Immature natural killer cell (primary cell): ENCODE data around the gene IL6ST. TPM values are rescaled to one million over a fixed set of nuclear protein-coding genes. Genes with fewer than 3 reads are reported as not detected.
"Not testable (repeated sequence)": the region's sequence is repeated elsewhere in the genome, so short reads cannot be mapped to it uniquely, and the experiment has no call there.

Experiments
- DNase-seq, 3 donors: peaks; one replicate each; pipeline ENCODE4 v3.0.0; 2022; ENCODE audit warnings: mixed read lengths in 1 of 3
- H3K27ac Mint-ChIP-seq, 6 donors: one replicate each; pipeline ENCODE4 v1.8.0; 2020; ENCODE audit warnings: mixed read lengths in 6 of 6, mild to moderate bottlenecking in 5 of 6, inconsistent platforms in 4 of 6, moderate library complexity in 3 of 6
- H3K27me3 Mint-ChIP-seq, 3 donors: one replicate each; pipeline ENCODE4 v1.8.0; 2020 to 2021; ENCODE audit warnings: low read depth in 3 of 3, mild to moderate bottlenecking in 3 of 3, mixed read lengths in 3 of 3, moderate library complexity in 3 of 3, inconsistent platforms in 1 of 3
- H3K36me3 Mint-ChIP-seq, 3 donors: one replicate each; pipeline ENCODE4 v1.8.0; 2020; ENCODE audit warnings: mixed read lengths in 3 of 3, inconsistent platforms in 2 of 3, mild to moderate bottlenecking in 2 of 3
- H3K4me1 Mint-ChIP-seq, 2 donors: one replicate each; pipeline ENCODE4 v1.8.0; 2020; ENCODE audit warnings: inconsistent platforms in 2 of 2, mild to moderate bottlenecking in 2 of 2, mixed read lengths in 2 of 2, moderate library complexity in 1 of 2
- H3K4me3 Mint-ChIP-seq, 5 donors: one replicate each; pipeline ENCODE4 v1.8.0; 2020; ENCODE audit warnings: mild to moderate bottlenecking in 5 of 5, mixed read lengths in 5 of 5, inconsistent platforms in 3 of 5, moderate library complexity in 3 of 5
- H3K9me3 Mint-ChIP-seq, 6 donors: one replicate each; pipeline ENCODE4 v1.8.0; 2020; ENCODE audit warnings: mild to moderate bottlenecking in 6 of 6, mixed read lengths in 6 of 6, inconsistent platforms in 4 of 6, moderate library complexity in 3 of 6
- polyA plus RNA-seq, 3 donors: library from polyadenylated mRNA; unstranded; fragments of 300-500 nt; fragmentation: Illumina TruSeq; gene quantifications; one replicate each; pipeline ENCODE4 v1.2.3, GENCODE V29; 2021

Gene IL6ST
- polyA plus RNA-seq, 3 donors from 2014 or later: 3.2 to 8.2 (median 4.7) TPM

DNA sequence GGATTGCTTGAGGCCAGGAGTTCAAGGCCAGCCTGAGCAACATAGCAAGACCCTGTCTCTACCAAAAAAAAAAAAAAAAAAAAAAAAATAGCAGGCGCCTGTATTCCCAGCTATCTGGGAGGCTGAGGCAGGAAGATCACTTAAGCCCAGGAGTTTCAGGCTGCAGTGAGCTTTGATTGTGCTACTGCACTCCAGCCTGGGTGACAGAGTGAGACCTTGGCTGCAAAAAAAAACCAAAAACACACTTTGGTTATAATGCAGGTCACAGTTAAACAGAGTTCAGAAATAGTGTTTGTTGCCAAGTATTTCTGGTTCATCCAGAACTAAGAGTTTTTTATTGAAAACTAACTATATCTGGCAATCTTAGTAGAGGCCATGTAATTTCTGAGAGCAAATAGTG is 24.1 kb upstream of the IL6ST start:
- no peaks in the 10 kb centered on the region for H3K9me3 Mint-ChIP-seq
- H3K4me1 Mint-ChIP-seq: peaks cover 0 to 6% of the 10 kb centered on the region in 2 donors
- H3K27me3 Mint-ChIP-seq: peaks cover 0 to 1% (median 0%) of the 10 kb centered on the region in 3 donors
- no peak overlapping the region for H3K27ac Mint-ChIP-seq
- H3K4me3 Mint-ChIP-seq: no peak overlapping the region
- no peak for DNase-seq
- H3K36me3 Mint-ChIP-seq: no peaks in the 10 kb centered on the region

DNA sequence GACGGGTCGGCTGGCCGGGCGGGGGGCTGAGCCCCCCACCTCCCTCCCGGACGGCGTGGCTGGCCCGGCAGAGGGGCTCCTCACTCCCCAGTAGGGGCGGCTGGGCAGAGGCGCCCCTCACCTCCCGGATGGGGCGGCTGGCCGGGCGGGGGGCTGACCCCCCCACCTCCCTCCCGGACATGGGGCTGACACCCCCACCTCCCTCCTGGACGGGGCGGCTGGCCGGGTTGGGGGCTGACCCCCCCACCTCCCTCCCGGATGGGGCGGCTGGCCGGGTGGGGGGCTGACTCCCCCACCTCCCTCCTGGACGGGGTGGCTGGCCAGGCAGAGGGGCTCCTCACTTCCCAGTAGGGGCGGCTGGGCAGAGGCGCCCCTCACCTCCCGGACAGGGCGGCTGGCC is 19.9 kb upstream of the IL6ST start:
- H3K36me3 Mint-ChIP-seq, H3K27ac Mint-ChIP-seq, H3K9me3 Mint-ChIP-seq, DNase-seq, H3K4me3 Mint-ChIP-seq, H3K27me3 Mint-ChIP-seq: not testable (repeated sequence)
- peaks cover 11 to 19% of the 10 kb centered on the region in 2 donors for H3K4me1 Mint-ChIP-seq

DNA sequence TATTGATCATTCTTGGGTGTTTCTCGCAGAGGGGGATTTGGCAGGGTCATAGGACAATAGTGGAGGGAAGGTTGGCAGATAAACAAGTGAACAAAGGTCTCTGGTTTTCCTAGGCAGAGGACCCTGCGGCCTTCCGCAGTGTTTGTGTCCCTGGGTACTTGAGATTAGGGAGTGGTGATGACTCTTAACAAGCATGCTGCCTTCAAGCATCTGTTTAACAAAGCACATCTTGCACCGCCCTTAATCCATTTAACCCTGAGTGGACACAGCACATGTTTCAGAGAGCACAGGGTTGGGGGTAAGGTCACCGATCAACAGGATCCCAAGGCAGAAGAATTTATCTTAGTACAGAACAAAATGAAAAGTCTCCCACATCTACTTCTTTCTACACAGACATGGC is 19.2 kb upstream of the IL6ST start:
- H3K4me1 Mint-ChIP-seq: peaks cover 11 to 14% of the 10 kb centered on the region in 2 donors
- not testable (repeated sequence) for H3K27me3 Mint-ChIP-seq, H3K9me3 Mint-ChIP-seq, DNase-seq, H3K27ac Mint-ChIP-seq, H3K4me3 Mint-ChIP-seq, H3K36me3 Mint-ChIP-seq

DNA sequence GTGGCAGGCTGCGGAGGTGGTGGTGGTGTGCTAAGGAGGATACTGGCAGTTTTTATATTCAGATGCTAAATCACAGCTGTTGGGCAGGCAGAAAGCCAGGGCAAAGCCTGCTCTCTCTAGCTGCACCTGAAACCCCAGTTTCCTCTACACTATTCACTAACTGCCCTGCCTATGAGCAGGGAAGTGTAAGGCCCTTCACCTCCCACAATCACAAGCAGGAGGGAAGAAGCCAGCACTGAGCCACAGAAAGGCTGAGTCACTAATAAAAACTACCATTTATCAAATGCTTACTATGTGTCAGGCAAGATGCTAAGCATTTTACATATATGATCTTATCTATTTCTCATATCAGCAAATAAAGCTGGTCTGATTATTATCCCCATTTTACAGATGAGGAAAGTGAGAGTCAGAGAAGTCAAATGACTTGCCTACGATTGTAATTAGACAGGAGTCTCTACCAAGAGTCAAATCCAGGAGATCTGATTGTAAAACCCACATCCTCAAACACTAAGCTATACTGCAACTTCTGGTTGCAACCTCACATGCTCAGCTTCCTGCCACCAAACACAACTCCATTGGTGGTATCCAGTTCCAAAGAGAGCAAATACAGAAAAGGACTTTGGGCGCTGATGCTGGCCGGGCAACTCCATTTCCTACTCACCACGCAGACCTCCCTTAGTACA is 17.7 kb upstream of the IL6ST start:
- no peak overlapping the region for H3K4me3 Mint-ChIP-seq
- H3K27ac Mint-ChIP-seq: peak overlapping the region in 3 of 6 donors; percentile 13 to 26 (median 19)
- peaks cover 0 to 1% (median 0%) of the 10 kb centered on the region in 3 donors for H3K27me3 Mint-ChIP-seq
- peak in 1 of 3 donors; percentile 5 for DNase-seq
- no peaks in the 10 kb centered on the region for H3K36me3 Mint-ChIP-seq
- peaks cover 11 to 13% of the 10 kb centered on the region in 2 donors for H3K4me1 Mint-ChIP-seq
- no peaks in the 10 kb centered on the region for H3K9me3 Mint-ChIP-seq

DNA sequence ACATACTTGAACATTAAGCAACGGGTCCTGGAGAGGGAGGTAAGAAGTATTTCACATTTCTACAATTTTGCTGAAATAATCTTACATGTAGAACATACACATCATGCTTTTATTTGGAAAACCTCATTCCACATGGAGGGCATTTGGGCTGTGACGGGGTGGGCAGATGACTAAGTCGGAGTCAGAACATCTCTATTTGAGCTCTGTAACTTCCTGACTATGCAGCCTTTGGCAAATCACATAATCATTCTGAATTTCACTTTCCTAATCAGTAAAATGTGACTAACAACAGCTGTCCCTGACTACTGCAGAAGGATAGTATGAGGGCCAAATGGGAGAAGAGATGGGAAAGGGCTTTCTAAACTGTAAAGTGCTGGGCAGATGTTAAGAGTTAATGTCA is 17.1 kb upstream of the IL6ST start:
- Mint-ChIP-seq H3K4me1 (peaks cover 11 to 13% of the 10 kb centered on the region in 2 donors), H3K36me3 (no peaks in the 10 kb centered on the region), H3K9me3 (no peaks in the 10 kb centered on the region), H3K4me3 (no peak overlapping the region), H3K27me3 (peaks cover 0 to 1% (median 0%) of the 10 kb centered on the region in 3 donors), H3K27ac (no peak overlapping the region)
- no peak for DNase-seq

DNA sequence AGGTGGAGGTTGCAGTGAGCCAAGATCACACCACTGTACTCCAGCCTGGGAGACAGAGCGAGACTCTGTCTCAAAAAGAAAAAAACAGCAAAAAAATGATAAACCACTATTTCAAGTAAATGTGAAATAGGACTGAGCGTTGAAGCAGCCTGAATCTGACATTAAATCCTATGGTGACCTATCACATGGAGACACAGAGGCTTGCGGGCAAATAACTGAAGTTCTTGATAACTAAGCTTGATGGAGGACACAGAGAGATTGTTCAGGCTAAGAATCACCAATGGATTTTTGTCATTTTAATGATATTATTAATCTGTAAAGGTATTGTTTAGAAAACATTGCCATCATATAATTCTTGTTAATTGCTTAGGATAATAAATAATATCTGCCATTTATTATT is 15.7 kb upstream of the IL6ST start:
- Mint-ChIP-seq H3K4me3 (no peak overlapping the region), H3K27ac (no peak overlapping the region), H3K36me3 (no peaks in the 10 kb centered on the region), H3K4me1 (peaks cover 11 to 13% of the 10 kb centered on the region in 2 donors), H3K27me3 (no peaks in the 10 kb centered on the region), H3K9me3 (no peaks in the 10 kb centered on the region)
- DNase-seq: no peak

DNA sequence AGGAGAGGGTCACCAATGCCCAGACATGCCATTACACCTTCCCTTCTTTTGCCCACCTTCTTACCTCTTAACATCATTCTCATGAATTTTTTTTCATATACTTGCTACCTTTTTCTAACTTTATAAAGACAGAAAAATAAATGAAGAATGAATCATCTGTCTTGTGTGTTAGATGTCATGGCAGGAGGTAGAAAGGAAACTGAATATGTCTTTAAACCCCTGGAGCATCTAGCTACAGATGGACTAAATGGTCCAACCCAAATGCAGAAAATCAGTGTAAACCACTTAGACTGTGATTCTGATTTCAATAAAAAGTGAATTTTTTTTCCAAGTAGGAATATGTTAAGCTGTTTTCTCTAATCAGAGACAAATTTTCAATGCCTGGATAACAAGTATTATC is 11.8 kb upstream of the IL6ST start:
- Mint-ChIP-seq H3K4me3 (no peak overlapping the region), H3K36me3 (no peaks in the 10 kb centered on the region)
- no peak for DNase-seq

DNA sequence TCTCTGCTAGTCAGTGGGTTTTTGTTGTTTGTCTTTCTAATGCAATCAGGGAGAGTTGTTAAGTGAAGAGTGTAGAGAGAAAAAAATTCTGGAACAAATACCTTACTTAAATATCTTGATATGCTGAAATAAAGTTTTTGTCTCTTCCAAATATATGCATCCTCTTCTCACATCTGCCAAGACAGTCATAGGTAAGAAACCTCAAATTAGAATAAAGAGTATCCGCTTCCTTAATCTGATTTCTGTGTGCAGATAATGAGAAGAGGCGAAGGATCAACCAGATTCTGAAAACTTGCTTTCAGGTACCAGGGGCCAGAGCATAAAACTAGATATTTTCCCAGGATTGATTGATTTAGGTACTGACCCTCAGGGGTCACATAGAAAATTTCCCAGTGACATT is 11.3 kb upstream of the IL6ST start:
- no peak overlapping the region for H3K4me3 Mint-ChIP-seq
- H3K27me3 Mint-ChIP-seq: peaks cover 0 to 1% (median 0%) of the 10 kb centered on the region in 3 donors
- DNase-seq: no peak
- no peaks in the 10 kb centered on the region for H3K4me1 Mint-ChIP-seq
- H3K36me3 Mint-ChIP-seq: no peaks in the 10 kb centered on the region
- no peaks in the 10 kb centered on the region for H3K9me3 Mint-ChIP-seq
- no peak overlapping the region for H3K27ac Mint-ChIP-seq

More for the DNA sequence above, 11.8 kb upstream of the IL6ST start:
- no peaks in the 10 kb centered on the region for H3K9me3 Mint-ChIP-seq
- no peaks in the 10 kb centered on the region for H3K4me1 Mint-ChIP-seq
- no peak overlapping the region for H3K27ac Mint-ChIP-seq
- H3K27me3 Mint-ChIP-seq: peaks cover 0 to 1% (median 0%) of the 10 kb centered on the region in 3 donors

DNA sequence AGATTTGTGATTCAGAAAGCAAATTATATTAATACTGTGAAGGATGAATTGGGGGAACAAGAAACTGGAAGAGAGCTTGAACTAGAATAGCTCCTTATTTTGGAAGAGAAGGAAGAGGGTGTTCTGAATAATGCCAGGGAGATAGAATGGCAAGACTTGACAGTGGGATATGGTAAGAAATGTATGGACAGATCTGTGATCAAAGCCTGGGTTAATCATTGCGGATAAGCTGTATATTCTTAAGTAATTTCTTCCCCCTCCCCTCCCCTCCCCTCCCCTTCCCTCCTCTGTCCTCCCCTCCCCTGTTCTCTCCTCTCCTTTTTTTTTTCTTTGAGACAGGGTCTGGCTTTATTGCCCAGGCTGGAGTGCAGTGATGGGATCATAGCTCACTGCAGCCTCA is 10.1 kb upstream of the IL6ST start:
- Mint-ChIP-seq H3K4me3 (no peak overlapping the region), H3K9me3 (no peaks in the 10 kb centered on the region), H3K36me3 (no peaks in the 10 kb centered on the region), H3K27ac (no peak overlapping the region), H3K4me1 (no peaks in the 10 kb centered on the region), H3K27me3 (peaks cover 0 to 1% (median 0%) of the 10 kb centered on the region in 3 donors)
- DNase-seq: no peak

DNA sequence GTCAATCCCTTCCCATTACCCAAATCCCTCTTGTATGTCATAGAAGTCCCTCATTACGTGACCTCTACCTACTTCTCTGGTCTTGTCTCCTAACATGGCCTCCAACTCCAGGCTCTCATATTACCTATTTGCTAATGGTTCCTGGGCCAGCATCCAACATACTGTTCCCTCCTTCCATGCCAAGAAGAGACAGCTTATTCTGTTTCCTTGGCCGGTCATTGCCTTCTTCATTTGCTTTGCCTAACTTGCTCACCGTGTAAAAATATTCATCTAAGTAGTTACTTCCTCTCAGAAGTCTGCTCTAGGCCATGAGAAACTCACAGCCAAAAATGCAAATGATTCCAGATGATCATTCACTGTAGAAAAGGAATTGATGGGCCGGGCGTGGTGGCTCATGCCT is 8.9 kb upstream of the IL6ST start:
- no peaks in the 10 kb centered on the region for H3K4me1 Mint-ChIP-seq
- no peaks in the 10 kb centered on the region for H3K9me3 Mint-ChIP-seq
- no peaks in the 10 kb centered on the region for H3K36me3 Mint-ChIP-seq
- H3K4me3 Mint-ChIP-seq: no peak overlapping the region
- no peak for DNase-seq
- H3K27ac Mint-ChIP-seq: no peak overlapping the region
- H3K27me3 Mint-ChIP-seq: peaks cover 0 to 1% (median 0%) of the 10 kb centered on the region in 3 donors

DNA sequence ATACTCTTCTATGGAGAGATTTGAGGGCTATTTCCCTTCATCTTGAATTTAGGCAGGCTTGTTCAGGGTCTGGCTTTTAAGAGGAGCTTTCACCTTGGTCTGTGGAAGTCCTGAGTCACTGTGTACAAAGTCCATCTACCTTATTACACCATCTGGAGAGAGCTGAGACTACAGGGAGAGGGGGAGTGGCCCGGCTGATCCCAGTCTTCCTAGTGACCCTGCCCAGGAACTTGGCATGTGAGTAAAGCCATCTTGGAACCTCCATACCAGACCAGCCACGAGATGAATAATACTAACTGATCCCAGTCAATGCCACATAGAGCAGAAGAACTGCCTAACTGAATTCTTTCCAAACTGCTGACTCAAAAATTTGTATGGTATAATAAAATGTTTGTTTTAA is 8.4 kb upstream of the IL6ST start:
- no peaks in the 10 kb centered on the region for H3K9me3 Mint-ChIP-seq
- no peak for DNase-seq
- H3K36me3 Mint-ChIP-seq: no peaks in the 10 kb centered on the region
- H3K27me3 Mint-ChIP-seq: peaks cover 0 to 1% (median 0%) of the 10 kb centered on the region in 3 donors
- H3K4me1 Mint-ChIP-seq: no peaks in the 10 kb centered on the region
- H3K4me3 Mint-ChIP-seq: no peak overlapping the region
- no peak overlapping the region for H3K27ac Mint-ChIP-seq

DNA sequence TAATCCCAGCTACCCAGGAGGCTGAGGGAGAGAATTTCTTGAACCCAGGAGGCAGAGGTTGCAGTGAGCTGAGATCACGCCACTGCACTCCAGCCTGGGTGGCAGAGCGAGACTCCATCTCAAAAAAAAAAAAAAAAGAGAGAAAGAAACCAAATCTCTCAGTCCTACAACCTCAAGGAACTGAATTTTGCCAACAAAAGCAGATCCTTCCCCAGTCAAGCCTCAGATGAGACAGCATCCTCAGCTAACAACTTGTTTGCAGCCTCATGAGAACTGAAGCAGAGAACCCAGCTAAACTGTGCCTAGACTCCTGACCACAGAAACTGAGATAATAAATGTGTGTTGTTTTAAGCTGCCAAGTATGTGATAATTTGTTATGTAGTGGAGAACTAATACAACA is 7.5 kb upstream of the IL6ST start:
- DNase-seq: no peak
- Mint-ChIP-seq H3K27me3 (peaks cover 0 to 1% (median 0%) of the 10 kb centered on the region in 3 donors), H3K27ac (no peak overlapping the region), H3K4me1 (no peaks in the 10 kb centered on the region), H3K9me3 (no peaks in the 10 kb centered on the region), H3K4me3 (no peak overlapping the region), H3K36me3 (no peaks in the 10 kb centered on the region)

DNA sequence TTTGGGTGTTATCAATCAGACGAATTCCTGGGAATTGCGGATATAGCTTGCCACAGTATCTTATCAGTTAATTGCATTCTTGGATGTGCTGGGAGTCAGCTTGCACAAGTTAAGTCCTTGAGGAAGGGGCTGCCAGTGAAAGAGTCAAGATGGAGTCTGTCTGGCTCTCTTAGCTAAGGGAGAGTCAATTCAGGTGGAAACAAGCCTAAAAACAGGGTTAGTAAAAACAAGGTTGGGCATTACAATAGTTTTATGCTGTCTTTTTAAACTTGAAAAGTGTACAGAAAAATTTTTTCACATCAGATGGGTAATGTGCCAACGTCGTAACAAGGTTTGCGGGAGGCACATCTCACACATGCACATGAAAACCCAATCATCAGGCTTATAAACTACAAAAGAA is 5.5 kb upstream of the IL6ST start:
- H3K9me3 Mint-ChIP-seq, H3K4me3 Mint-ChIP-seq, H3K27ac Mint-ChIP-seq, H3K4me1 Mint-ChIP-seq, H3K27me3 Mint-ChIP-seq, DNase-seq, H3K36me3 Mint-ChIP-seq: not testable (repeated sequence)

DNA sequence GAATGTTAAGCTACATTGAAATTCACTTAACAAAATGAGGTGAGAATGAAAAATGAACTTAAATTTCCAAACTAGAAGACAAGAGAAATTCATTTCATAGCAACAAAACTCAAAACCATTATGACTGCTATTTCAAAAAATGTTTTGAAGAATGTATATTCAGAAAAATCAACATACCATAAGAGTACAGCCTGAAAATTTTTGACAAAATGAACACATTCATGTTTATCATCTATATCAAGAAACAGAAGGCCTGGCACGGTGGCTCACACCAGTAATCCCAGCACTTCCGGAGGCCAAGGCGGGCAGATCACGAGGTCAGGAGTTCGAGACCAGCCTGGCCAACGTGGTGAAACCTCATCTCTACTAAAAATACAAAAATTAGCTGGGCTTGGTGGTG is 4.2 kb upstream of the IL6ST start:
- Mint-ChIP-seq H3K4me1 (peaks cover 10 to 15% of the 10 kb centered on the region in 2 donors), H3K36me3 (no peaks in the 10 kb centered on the region), H3K27me3 (peaks cover 7 to 8% (median 8%) of the 10 kb centered on the region in 3 donors), H3K4me3 (no peak overlapping the region), H3K9me3 (no peaks in the 10 kb centered on the region), H3K27ac (no peak overlapping the region)
- no peak for DNase-seq

DNA sequence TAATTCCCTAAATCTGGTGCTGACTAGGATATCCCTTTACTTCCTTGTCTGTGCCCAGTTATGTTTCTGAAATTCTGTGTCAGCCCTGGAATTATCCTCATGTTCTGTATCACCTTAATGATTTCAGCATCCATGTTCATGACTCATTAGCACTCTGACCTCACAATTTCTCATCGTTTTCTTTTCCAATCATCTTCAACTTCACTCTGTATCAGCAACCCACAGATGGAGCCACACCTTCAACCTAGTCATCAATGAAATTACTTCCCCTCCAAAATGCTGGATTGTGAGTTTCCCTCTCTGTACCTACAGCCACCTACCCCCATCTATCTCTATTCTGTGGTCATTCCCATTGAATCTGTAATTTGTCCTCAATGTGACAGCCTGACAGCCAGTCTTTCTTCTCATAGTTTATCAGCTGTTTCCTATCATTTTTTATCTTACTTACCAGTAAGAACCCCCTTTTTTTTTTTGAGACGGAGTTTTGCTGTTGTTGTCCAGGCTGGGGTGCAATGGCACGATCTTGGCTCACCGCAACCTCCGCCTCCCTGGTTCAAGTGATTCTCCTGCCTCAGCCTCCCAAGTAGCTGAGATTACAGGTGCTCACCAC is 3.1 kb upstream of the IL6ST start:
- H3K27me3 Mint-ChIP-seq: peaks cover 9 to 12% (median 9%) of the 10 kb centered on the region in 3 donors
- peaks cover 19 to 26% of the 10 kb centered on the region in 2 donors for H3K4me1 Mint-ChIP-seq
- no peaks in the 10 kb centered on the region for H3K36me3 Mint-ChIP-seq
- no peak for DNase-seq
- H3K27ac Mint-ChIP-seq: no peak overlapping the region
- peak overlapping the region in 1 of 5 donors; percentile 14 for H3K4me3 Mint-ChIP-seq
- H3K9me3 Mint-ChIP-seq: no peaks in the 10 kb centered on the region
